H9 (cell line): Measurements from ENCODE around the gene SRBD1. TPM values are rescaled to one million over a fixed set of nuclear protein-coding genes. Genes with fewer than 3 reads are reported as not detected.

Experiments used
- DNase-seq: peaks from one replicate; pipeline ENCODE4 v3.0.0-alpha.2; 2017
- H2AFZ ChIP-seq: one replicate; pipeline ENCODE4 v1.6.1; 2013; ENCODE audit warnings: mild to moderate bottlenecking, low read length, control low read depth, moderate library complexity
- H2AK5ac ChIP-seq: 2 replicates; pipeline ENCODE4 v1.6.1; 2013; ENCODE audit warnings: low read length, control low read depth, mixed read lengths; ENCODE audit not compliant: insufficient read length
- H2BK120ac ChIP-seq: one replicate; pipeline ENCODE4 v1.6.1; 2013; ENCODE audit warnings: low read depth, mild to moderate bottlenecking, low read length, control low read depth, inconsistent platforms; ENCODE audit not compliant: poor library complexity, severe bottlenecking
- H2BK12ac ChIP-seq: 2 replicates; pipeline ENCODE4 v1.6.1; 2013; ENCODE audit warnings: low read length, control low read depth, mixed read lengths, low read depth; ENCODE audit not compliant: insufficient read length
- H2BK15ac ChIP-seq: 2 replicates; pipeline ENCODE4 v1.6.1; 2013; ENCODE audit warnings: low read depth, low read length, control low read depth
- H2BK20ac ChIP-seq: one replicate; pipeline ENCODE4 v1.6.1; 2013; ENCODE audit warnings: low read depth, mild to moderate bottlenecking, low read length, control low read depth, inconsistent platforms; ENCODE audit not compliant: poor library complexity, severe bottlenecking
- H2BK5ac ChIP-seq: 2 replicates; pipeline ENCODE4 v1.6.1; 2013; ENCODE audit warnings: low read length, control low read depth, mixed read lengths; ENCODE audit not compliant: insufficient read length
- H3K14ac ChIP-seq: 2 replicates; pipeline ENCODE4 v1.6.1; 2013; ENCODE audit warnings: low read length, control low read depth; ENCODE audit not compliant: insufficient read depth
- H3K18ac ChIP-seq: 2 replicates; pipeline ENCODE4 v1.6.1; 2013; ENCODE audit warnings: low read depth, mild to moderate bottlenecking, mixed read lengths, low read length, control low read depth; ENCODE audit not compliant: insufficient read length
- H3K23ac ChIP-seq: 2 replicates; pipeline ENCODE4 v1.6.1; 2013; ENCODE audit warnings: low read length, control low read depth, mixed read lengths, low read depth; ENCODE audit not compliant: insufficient read length
- H3K23me2 ChIP-seq: 2 replicates; pipeline ENCODE4 v1.6.1; 2013; ENCODE audit warnings: low read depth, mild to moderate bottlenecking, mixed read lengths, low read length, control low read depth; ENCODE audit not compliant: insufficient read length, poor library complexity, severe bottlenecking
- H3K27ac ChIP-seq: 2 replicates; pipeline ENCODE4 v1.5.1; 2013; ENCODE audit warnings: low read length, control low read depth, mixed read lengths, low read depth; ENCODE audit not compliant: insufficient read length
- H3K27me3 ChIP-seq: 2 replicates; pipeline ENCODE4 v1.6.1; 2013; ENCODE audit warnings: low read length, control low read depth, inconsistent platforms; ENCODE audit not compliant: insufficient read depth
- H3K4ac ChIP-seq: 2 replicates; pipeline ENCODE4 v1.6.1; 2013; ENCODE audit warnings: low read depth, mild to moderate bottlenecking, control low read depth, inconsistent platforms, low read length, moderate library complexity
- H3K4me1 ChIP-seq: 2 replicates; pipeline ENCODE4 v1.6.1; 2013; ENCODE audit warnings: low read length, control low read depth, inconsistent platforms; ENCODE audit not compliant: insufficient read depth
- H3K4me2 ChIP-seq: 2 replicates; pipeline ENCODE4 v1.6.1; 2013; ENCODE audit warnings: low read length, control low read depth, mixed read lengths; ENCODE audit not compliant: insufficient read length, insufficient read depth
- H3K56ac ChIP-seq: 2 replicates; pipeline ENCODE4 v1.6.1; 2013; ENCODE audit warnings: low read depth, mild to moderate bottlenecking, mixed read lengths, low read length, control low read depth; ENCODE audit not compliant: insufficient read length
- H3K79me1 ChIP-seq: 2 replicates; pipeline ENCODE4 v1.6.1; 2013; ENCODE audit warnings: low read depth, mild to moderate bottlenecking, moderate library complexity, low read length, control low read depth, inconsistent platforms; ENCODE audit not compliant: insufficient read depth, poor library complexity, severe bottlenecking
- H3K79me2 ChIP-seq: 2 replicates; pipeline ENCODE4 v1.6.1; 2013; ENCODE audit warnings: low read length, control low read depth, inconsistent platforms; ENCODE audit not compliant: insufficient read depth
- H3K9ac ChIP-seq: 2 replicates; pipeline ENCODE4 v1.6.1; 2013; ENCODE audit warnings: low read length, control low read depth, mixed read lengths; ENCODE audit not compliant: insufficient read length; ENCODE audit errors: extremely low read depth
- H3K9me3 ChIP-seq: one replicate; pipeline ENCODE4 v1.6.1; 2013; ENCODE audit warnings: low read depth, low read length, inconsistent platforms; ENCODE audit not compliant: control insufficient read depth
- H3T11ph ChIP-seq: one replicate; pipeline ENCODE4 v1.6.1; 2013; ENCODE audit warnings: mild to moderate bottlenecking, low read length, control low read depth, inconsistent platforms
- H4K20me1 ChIP-seq: one replicate; pipeline ENCODE4 v1.6.1; 2013; ENCODE audit not compliant: control insufficient read depth, insufficient read length, insufficient read depth
- H4K5ac ChIP-seq: 2 replicates; pipeline ENCODE4 v1.6.1; 2013; ENCODE audit warnings: low read depth, mild to moderate bottlenecking, mixed read lengths, low read length, control low read depth; ENCODE audit not compliant: insufficient read length
- H4K8ac ChIP-seq: replicated peaks from 2 replicates; pipeline ENCODE4 v1.6.1; 2013; ENCODE audit warnings: low read length, control low read depth, mixed read lengths, low read depth; ENCODE audit not compliant: insufficient read length
- H4K91ac ChIP-seq: 2 replicates; pipeline ENCODE4 v1.6.1; 2013; ENCODE audit warnings: low read depth, mild to moderate bottlenecking, moderate library complexity, mixed read lengths, low read length, control low read depth; ENCODE audit not compliant: insufficient read length
- H3K27ac Mint-ChIP-seq, 3 experiments: 2 replicates in 2 of 3; 3 replicates in 1 of 3; pipeline ENCODE4 v1.8.0; 2020 to 2021; ENCODE audit warnings: mixed read lengths in 3 of 3, mild to moderate bottlenecking in 1 of 3, moderate library complexity in 1 of 3
- H3K27me3 Mint-ChIP-seq: 2 replicates; pipeline ENCODE4 v1.8.0; 2021; ENCODE audit warnings: low read depth, mild to moderate bottlenecking, moderate library complexity, mixed read lengths
- H3K36me3 Mint-ChIP-seq, 3 experiments: 2 replicates in 2 of 3; 3 replicates in 1 of 3; pipeline ENCODE4 v1.8.0; 2020 to 2021; ENCODE audit warnings: low read depth in 3 of 3, mixed read lengths in 3 of 3; ENCODE audit not compliant: insufficient read depth in 1 of 3
- H3K4me1 Mint-ChIP-seq, 2 experiments: 2 replicates each; pipeline ENCODE4 v1.8.0; 2020; ENCODE audit warnings: mixed read lengths in 2 of 2
- H3K4me3 Mint-ChIP-seq, 2 experiments: 2 replicates in 1 of 2; 3 replicates in 1 of 2; pipeline ENCODE4 v1.8.0; 2020 to 2021; ENCODE audit warnings: mild to moderate bottlenecking in 2 of 2, mixed read lengths in 2 of 2, moderate library complexity in 1 of 2
- H3K9me3 Mint-ChIP-seq, 2 experiments: 2 replicates in 1 of 2; 3 replicates in 1 of 2; pipeline ENCODE4 v1.8.0; 2020; ENCODE audit warnings: mild to moderate bottlenecking in 2 of 2, mixed read lengths in 2 of 2, moderate library complexity in 1 of 2
- CTCF ChIP-seq: fragments of 200-600 bp; sonication (generic); conservative IDR thresholded peaks from 3 replicates; pipeline ENCODE4 v1.8.0; 2021; ENCODE audit warnings: antibody characterized with exemption, mild to moderate bottlenecking
- total RNA-seq: library from RNA; stranded (reverse); gene quantifications from 2 replicates; pipeline ENCODE4 v1.2.1, GENCODE V29; 2021

SRBD1 gene
- total RNA-seq, 1 experiment from 2014 or later = 18.3 TPM

GRCh38 chr2:45403036-45403435 is 208.0 kb downstream of the SRBD1 start:
- H3K4me1 ChIP-seq = no peaks in the 10 kb centered on the region; the same call in 1 of the 2 replicates
- Mint-ChIP-seq H3K9me3 (no peaks in the 10 kb centered on the region), H3K4me3 (no peak overlapping the region), H3K27ac (no peak overlapping the region), H3K36me3 (no peaks in the 10 kb centered on the region), H3K4me1 (peaks cover 17 to 23% of the 10 kb centered on the region in 2 experiments), H3K27me3 (no peaks in the 10 kb centered on the region)
- no peak overlapping the region for H3K56ac ChIP-seq
- H3K23me2 ChIP-seq = no peaks in the 10 kb centered on the region
- H3K79me2 ChIP-seq = no peaks in the 10 kb centered on the region
- no peak overlapping the region for H4K8ac ChIP-seq
- H3K27ac ChIP-seq = no peak overlapping the region
- H2BK5ac ChIP-seq = no peak overlapping the region
- H3K9me3 ChIP-seq = no peaks in the 10 kb centered on the region
- no peak overlapping the region for H3T11ph ChIP-seq
- no peak overlapping the region for H3K18ac ChIP-seq
- no peak overlapping the region for H3K4me2 ChIP-seq
- no peak overlapping the region for H3K9ac ChIP-seq
- H4K5ac ChIP-seq = no peak overlapping the region
- H2BK120ac ChIP-seq = no peak overlapping the region
- no peak for TF ChIP-seq CTCF
- no peak overlapping the region for H3K14ac ChIP-seq
- no peak overlapping the region for H3K4ac ChIP-seq
- DNase-seq = no peak
- no peak overlapping the region for H2AFZ ChIP-seq
- no peak overlapping the region for H2BK12ac ChIP-seq
- no peak overlapping the region for H2BK15ac ChIP-seq
- H2BK20ac ChIP-seq = no peak overlapping the region
- H2AK5ac ChIP-seq = no peak overlapping the region
- no peaks in the 10 kb centered on the region for H3K79me1 ChIP-seq
- H4K20me1 ChIP-seq = no peaks in the 10 kb centered on the region
- no peak overlapping the region for H3K23ac ChIP-seq
- no peaks in the 10 kb centered on the region for H3K27me3 ChIP-seq
- H4K91ac ChIP-seq = no peak overlapping the region
